GM21423 (cell line): Measurements from ENCODE around the gene ZNF341.
"Not testable (repeated sequence)": the region's sequence is repeated elsewhere in the genome, so short reads cannot be mapped to it uniquely, and the experiment has no call there.

ENCODE experiments used
- ATAC-seq: cut with Tn5 transposase; IDR thresholded peaks from one replicate; pipeline ENCODE4 v1.9.1; 2021; ENCODE audit warnings: mild to moderate bottlenecking, moderate library complexity; ENCODE audit not compliant: unreplicated experiment

ZNF341 gene

GRCh38 chr20:33727806-33728205 is 4.0 kb upstream of the ZNF341 start:
- no peak for ATAC-seq

- no peak for ATAC-seq
These were observed 3.3 kb upstream of the ZNF341 start for GRCh38 chr20:33728463-33728862.

- ATAC-seq: no peak
These were observed 2.7 kb upstream of the ZNF341 start for GRCh38 chr20:33729101-33729500.

- no peak for ATAC-seq
These were observed 677 bp upstream of the ZNF341 start for GRCh38 chr20:33730946-33731692.

GRCh38 chr20:33732166-33732970 is 572 bp downstream of the ZNF341 start:
- ATAC-seq: peak; percentile 53

- ATAC-seq: no peak
These were observed 2.1 kb downstream of the ZNF341 start for GRCh38 chr20:33733654-33734576.

GRCh38 chr20:33736962-33737361 is 5.2 kb downstream of the ZNF341 start:
- no peak for ATAC-seq

- ATAC-seq: no peak
These were observed 7.7 kb downstream of the ZNF341 start for GRCh38 chr20:33739493-33739892.

GRCh38 chr20:33740189-33740588 is 8.4 kb downstream of the ZNF341 start:
- ATAC-seq: no peak

GRCh38 chr20:33744181-33744580 is 12.4 kb downstream of the ZNF341 start:
- no peak for ATAC-seq

GRCh38 chr20:33744773-33745385 is 13.1 kb downstream of the ZNF341 start:
- ATAC-seq: no peak

GRCh38 chr20:33746325-33746998 is 14.7 kb downstream of the ZNF341 start:
- no peak for ATAC-seq

- ATAC-seq: no peak
These were observed 20.0 kb downstream of the ZNF341 start for GRCh38 chr20:33751775-33752174.

- no peak for ATAC-seq
These were observed 21.3 kb downstream of the ZNF341 start for GRCh38 chr20:33753143-33753542.

GRCh38 chr20:33753763-33754162 is 22.0 kb downstream of the ZNF341 start:
- no peak for ATAC-seq

GRCh38 chr20:33755936-33756490 is 24.2 kb downstream of the ZNF341 start:
- ATAC-seq: not testable (repeated sequence)

- no peak for ATAC-seq
These were observed 25.2 kb downstream of the ZNF341 start for GRCh38 chr20:33757046-33757445.

GRCh38 chr20:33757458-33757857 is 25.7 kb downstream of the ZNF341 start:
- no peak for ATAC-seq

- no peak for ATAC-seq
These were observed 30.0 kb downstream of the ZNF341 start for GRCh38 chr20:33761698-33762250.

- ATAC-seq: no peak
These were observed 33.3 kb downstream of the ZNF341 start for GRCh38 chr20:33765099-33765498.
